ENCODE results near the gene MRPL22.

DNA sequence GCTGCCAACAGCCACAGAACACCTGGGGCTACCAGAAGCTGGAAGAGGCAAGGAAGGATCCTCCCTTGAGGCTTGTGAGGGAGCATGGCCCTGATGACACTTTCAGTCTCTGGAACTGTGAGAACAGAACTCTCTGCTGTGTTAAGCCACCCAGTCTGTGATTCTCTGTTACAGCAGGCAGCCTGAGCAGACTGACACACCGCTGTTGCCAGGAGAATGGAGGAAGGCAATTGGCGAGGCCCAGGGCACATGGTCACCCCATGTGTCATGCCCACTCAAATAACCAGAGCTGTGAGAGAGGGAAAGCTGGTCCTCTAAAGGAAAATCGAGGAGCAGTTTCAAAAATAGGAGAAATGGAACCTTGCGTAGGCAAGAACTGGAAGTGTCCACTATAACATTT, 60.6 kb downstream of the MRPL22 start:
- TF ChIP-seq, protein P1, sequence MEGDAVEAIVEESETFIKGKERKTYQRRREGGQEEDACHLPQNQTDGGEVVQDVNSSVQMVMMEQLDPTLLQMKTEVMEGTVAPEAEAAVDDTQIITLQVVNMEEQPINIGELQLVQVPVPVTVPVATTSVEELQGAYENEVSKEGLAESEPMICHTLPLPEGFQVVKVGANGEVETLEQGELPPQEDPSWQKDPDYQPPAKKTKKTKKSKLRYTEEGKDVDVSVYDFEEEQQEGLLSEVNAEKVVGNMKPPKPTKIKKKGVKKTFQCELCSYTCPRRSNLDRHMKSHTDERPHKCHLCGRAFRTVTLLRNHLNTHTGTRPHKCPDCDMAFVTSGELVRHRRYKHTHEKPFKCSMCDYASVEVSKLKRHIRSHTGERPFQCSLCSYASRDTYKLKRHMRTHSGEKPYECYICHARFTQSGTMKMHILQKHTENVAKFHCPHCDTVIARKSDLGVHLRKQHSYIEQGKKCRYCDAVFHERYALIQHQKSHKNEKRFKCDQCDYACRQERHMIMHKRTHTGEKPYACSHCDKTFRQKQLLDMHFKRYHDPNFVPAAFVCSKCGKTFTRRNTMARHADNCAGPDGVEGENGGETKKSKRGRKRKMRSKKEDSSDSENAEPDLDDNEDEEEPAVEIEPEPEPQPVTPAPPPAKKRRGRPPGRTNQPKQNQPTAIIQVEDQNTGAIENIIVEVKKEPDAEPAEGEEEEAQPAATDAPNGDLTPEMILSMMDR (IDR thresholded peaks at IDR 0.05): no peak
- TF ChIP-seq EZH2phosphoT487 (IDR thresholded peaks at IDR 0.05) (no peak), EZH2 (IDR thresholded peaks at IDR 0.05) (no peak)

Data from neural progenitor cell (in vitro differentiated cells).